Measurements from ENCODE around the gene KLF7.

Gene KLF7

DNA sequence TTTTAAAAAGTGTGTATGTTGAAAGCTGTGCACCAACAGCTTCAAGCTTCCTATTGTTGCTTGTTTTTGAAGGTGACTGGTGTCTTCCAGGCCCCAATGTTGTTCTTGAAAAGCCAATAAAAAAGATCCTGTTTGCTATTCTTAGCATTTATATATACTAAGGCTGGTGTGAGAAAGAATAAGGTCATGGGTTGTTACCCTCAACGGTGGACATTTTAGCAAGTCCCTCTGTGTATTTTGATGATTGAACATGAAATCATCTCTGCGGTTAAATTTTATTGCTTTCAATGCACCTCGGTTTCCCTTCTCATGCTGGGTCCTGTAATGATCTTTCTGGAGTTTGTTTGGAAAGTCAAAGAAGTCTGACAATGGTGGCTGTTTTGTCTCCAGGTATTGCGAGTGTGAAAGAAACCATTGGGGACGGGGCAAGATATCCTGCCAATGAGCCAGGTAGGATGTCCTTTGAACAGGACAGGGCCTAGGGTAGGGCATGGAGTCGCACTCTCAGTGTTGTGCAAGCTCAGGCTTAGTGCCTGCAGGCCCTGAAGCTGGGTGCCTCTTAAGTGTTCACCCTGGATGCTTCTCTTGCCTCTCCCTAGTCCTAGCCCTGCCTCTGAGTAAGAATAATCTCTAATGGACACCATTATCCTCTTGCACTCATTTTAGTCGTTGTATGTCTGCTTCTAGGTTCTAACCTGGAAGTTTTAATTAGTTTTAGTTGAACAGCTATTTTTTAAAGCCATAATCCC, 16.0 kb upstream of the KLF7 start:
- no peaks in the 10 kb centered on the region for H3K9me2 ChIP-seq (replicated peaks; ENCODE audit: control insufficient read depth, low read length)
- no peaks in the 10 kb centered on the region for H4K20me1 ChIP-seq (ENCODE audit: control insufficient read depth, insufficient read depth, low read depth, low read length)
- no peak overlapping the region for H3K27ac ChIP-seq (ENCODE audit: low read depth, low read length)
- H3K79me2 ChIP-seq (ENCODE audit: control insufficient read depth, low read length), result no peaks in the 10 kb centered on the region
- H3K4me2 ChIP-seq (ENCODE audit: low read length), result no peak overlapping the region
- no peak overlapping the region for H3K4me3 ChIP-seq (ENCODE audit: low read length)
- H3K27me3 ChIP-seq (ENCODE audit: control insufficient read depth, low read length), result no peaks in the 10 kb centered on the region
- H3K4me1 ChIP-seq (ENCODE audit: control insufficient read depth, low read length), result no peaks in the 10 kb centered on the region
- no peaks in the 10 kb centered on the region for H3F3A ChIP-seq (ENCODE audit: control insufficient read depth, insufficient read depth)
- no peaks in the 10 kb centered on the region for H3K9me3 ChIP-seq (ENCODE audit: control insufficient read depth, insufficient read depth, low read length)
- no peak for TF ChIP-seq EZH2phosphoT487 (IDR thresholded peaks at IDR 0.05; ENCODE audit: borderline replicate concordance, low read length)
- TF ChIP-seq, protein P1, sequence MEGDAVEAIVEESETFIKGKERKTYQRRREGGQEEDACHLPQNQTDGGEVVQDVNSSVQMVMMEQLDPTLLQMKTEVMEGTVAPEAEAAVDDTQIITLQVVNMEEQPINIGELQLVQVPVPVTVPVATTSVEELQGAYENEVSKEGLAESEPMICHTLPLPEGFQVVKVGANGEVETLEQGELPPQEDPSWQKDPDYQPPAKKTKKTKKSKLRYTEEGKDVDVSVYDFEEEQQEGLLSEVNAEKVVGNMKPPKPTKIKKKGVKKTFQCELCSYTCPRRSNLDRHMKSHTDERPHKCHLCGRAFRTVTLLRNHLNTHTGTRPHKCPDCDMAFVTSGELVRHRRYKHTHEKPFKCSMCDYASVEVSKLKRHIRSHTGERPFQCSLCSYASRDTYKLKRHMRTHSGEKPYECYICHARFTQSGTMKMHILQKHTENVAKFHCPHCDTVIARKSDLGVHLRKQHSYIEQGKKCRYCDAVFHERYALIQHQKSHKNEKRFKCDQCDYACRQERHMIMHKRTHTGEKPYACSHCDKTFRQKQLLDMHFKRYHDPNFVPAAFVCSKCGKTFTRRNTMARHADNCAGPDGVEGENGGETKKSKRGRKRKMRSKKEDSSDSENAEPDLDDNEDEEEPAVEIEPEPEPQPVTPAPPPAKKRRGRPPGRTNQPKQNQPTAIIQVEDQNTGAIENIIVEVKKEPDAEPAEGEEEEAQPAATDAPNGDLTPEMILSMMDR (IDR thresholded peaks at IDR 0.05; ENCODE audit: low read depth, low read length, poor library complexity, severe bottlenecking), result no peak
- no peaks in the 10 kb centered on the region for H3K36me3 ChIP-seq (ENCODE audit: control insufficient read depth, low read length)

- no peaks in the 10 kb centered on the region for H3K4me1 ChIP-seq (ENCODE audit: control insufficient read depth, low read length)
- TF ChIP-seq, protein P1 (IDR thresholded peaks at IDR 0.05; ENCODE audit: low read depth, low read length, poor library complexity, severe bottlenecking), result no peak
- no peak for TF ChIP-seq EZH2phosphoT487 (IDR thresholded peaks at IDR 0.05; ENCODE audit: borderline replicate concordance, low read length)
- H3F3A ChIP-seq (ENCODE audit: control insufficient read depth, insufficient read depth), result no peaks in the 10 kb centered on the region
- no peaks in the 10 kb centered on the region for H4K20me1 ChIP-seq (ENCODE audit: control insufficient read depth, insufficient read depth, low read depth, low read length)
- no peaks in the 10 kb centered on the region for H3K9me3 ChIP-seq (ENCODE audit: control insufficient read depth, insufficient read depth, low read length)
- no peaks in the 10 kb centered on the region for H3K9me2 ChIP-seq (replicated peaks; ENCODE audit: control insufficient read depth, low read length)
- no peak overlapping the region for H3K4me2 ChIP-seq (ENCODE audit: low read length)
- no peaks in the 10 kb centered on the region for H3K79me2 ChIP-seq (ENCODE audit: control insufficient read depth, low read length)
- no peak overlapping the region for H3K27ac ChIP-seq (ENCODE audit: low read depth, low read length)
- no peaks in the 10 kb centered on the region for H3K36me3 ChIP-seq (ENCODE audit: control insufficient read depth, low read length)
- no peak overlapping the region for H3K4me3 ChIP-seq (ENCODE audit: low read length)
- H3K27me3 ChIP-seq (ENCODE audit: control insufficient read depth, low read length), result no peaks in the 10 kb centered on the region
These were observed 15.0 kb upstream of the KLF7 start for GRCh38 chr2:207180741-207181140.

- Histone ChIP-seq H3K4me1 (ENCODE audit: control insufficient read depth, low read length) (no peaks in the 10 kb centered on the region), H4K20me1 (ENCODE audit: control insufficient read depth, insufficient read depth, low read depth, low read length) (no peaks in the 10 kb centered on the region), H3K79me2 (ENCODE audit: control insufficient read depth, low read length) (no peaks in the 10 kb centered on the region), H3K4me2 (ENCODE audit: low read length) (no peak overlapping the region), H3K4me3 (ENCODE audit: low read length) (no peak overlapping the region), H3K27ac (ENCODE audit: low read depth, low read length) (no peak overlapping the region), H3K9me3 (ENCODE audit: control insufficient read depth, insufficient read depth, low read length) (no peaks in the 10 kb centered on the region), H3F3A (ENCODE audit: control insufficient read depth, insufficient read depth) (no peaks in the 10 kb centered on the region), H3K27me3 (ENCODE audit: control insufficient read depth, low read length) (0 out of 2 replicates have a peak, but pooled peaks cover 3% of the 10 kb centered on the region), H3K36me3 (ENCODE audit: control insufficient read depth, low read length) (no peaks in the 10 kb centered on the region), H3K9me2 (replicated peaks; ENCODE audit: control insufficient read depth, low read length) (no peaks in the 10 kb centered on the region)
- TF ChIP-seq, protein P1 (IDR thresholded peaks at IDR 0.05; ENCODE audit: low read depth, low read length, poor library complexity, severe bottlenecking), result no peak
- no peak for TF ChIP-seq EZH2phosphoT487 (IDR thresholded peaks at IDR 0.05; ENCODE audit: borderline replicate concordance, low read length)
These were observed 10.5 kb upstream of the KLF7 start for GRCh38 chr2:207176247-207176646.

All from DOHH2 (cell line).